Measurements from ENCODE around the gene CASZ1. TPM values are rescaled to one million over a fixed set of nuclear protein-coding genes. Genes with fewer than 3 reads are reported as not detected.
A peak's percentile ranks its signal among the peaks of the same experiment; 100 is the strongest.

The CASZ1 gene
- total and polyA plus RNA-seq, 9 of the 15 experiments (the other 6 are each of a cell fraction or from before 2014, with no cell fraction given): 0.01 to 4.0 (median 0.76) TPM; not detected in 1

DNA sequence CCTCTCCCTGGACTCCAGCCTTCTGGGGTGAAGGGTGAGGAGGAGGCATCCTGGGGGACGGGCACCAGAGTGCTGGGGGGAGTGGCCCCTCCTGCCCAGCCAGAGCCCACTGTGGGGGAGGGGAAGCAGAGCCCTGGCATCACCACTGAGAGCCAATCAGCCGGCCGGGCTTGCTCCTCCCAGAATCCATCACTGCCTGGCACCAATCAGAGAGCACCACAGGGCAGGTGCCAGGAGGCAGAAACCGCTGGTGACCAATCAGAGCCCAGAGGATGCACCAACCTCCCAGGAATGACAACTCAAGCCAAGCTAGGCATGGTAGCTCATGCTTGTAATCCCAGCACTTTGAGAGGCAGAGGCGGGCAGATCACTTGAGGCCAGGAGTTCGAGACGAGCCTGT lies 27.9 kb downstream of the CASZ1 start:
- 0% methylated on average over 6 of the region's 7 CpGs for WGBS (ENCODE audit: insufficient coverage, low coverage, missing lambda C conversion rate)
- Histone ChIP-seq H3K79me2 (ENCODE audit: control insufficient read depth, insufficient read depth, low read length) (no peaks in the 10 kb centered on the region), H3K36me3 (ENCODE audit: control insufficient read depth, insufficient read depth, low read length) (no peaks in the 10 kb centered on the region), H3K4me1 (replicated peaks in 1 of 2; ENCODE audit: control insufficient read depth in 2 of 2, insufficient read depth in 2 of 2, low read length in 2 of 2) (no peaks in the 10 kb centered on the region), H3K27me3 (ENCODE audit: control insufficient read depth in 2 of 2, insufficient read depth in 2 of 2, low read length in 2 of 2) (peaks cover 66 to 90% of the 10 kb centered on the region in 2 experiments), H3K9me3 (replicated peaks; ENCODE audit: control insufficient read depth, insufficient read depth, low read depth, low read length) (no peaks in the 10 kb centered on the region), H3K4me2 (ENCODE audit: insufficient read depth, low read length) (no peak overlapping the region), H3K9me1 (ENCODE audit: control insufficient read depth, insufficient read depth, low read length) (no peaks in the 10 kb centered on the region), H3K9ac (ENCODE audit: insufficient read depth in 1 of 2, low read depth in 2 of 2, low read length in 2 of 2) (no peak overlapping the region), H2AFZ (ENCODE audit: low read depth, low read length) (no peak overlapping the region), H3K27ac (ENCODE audit: extremely low read depth, low read depth, low read length) (no peak overlapping the region), H4K20me1 (replicated peaks; ENCODE audit: control insufficient read depth, insufficient read depth, low read length) (peaks cover 13% of the 10 kb centered on the region), H3K4me3 (no peak overlapping the region)
- ATAC-seq: no peak
- no peak for FAIRE-seq
- ChIA-PET POLR2A (interaction anchor here (1.1 kb wide), 1 partner anchor 18 kb away, joined by 7 read pairs; no protein-coding TSS in a partner anchor), CTCF (ENCODE audit: low intra/inter-chr PET ratio) (no interaction called here)
- peak; percentile 12 for TF ChIP-seq NFYB (IDR thresholded peaks at IDR 0.05; ENCODE audit: extremely low read depth, insufficient read length)
- TF ChIP-seq MEF2A (IDR thresholded peaks at IDR 0.05; ENCODE audit: control insufficient read depth, low read depth, low read length): no peak
- no TSS peak for BruUV-seq (replicated peaks)
- in situ Hi-C loops (cut with MboI) (no loop called here), intact Hi-C loops (cut with micrococcal nuclease) (no loop called here)
- DNase-seq (ENCODE audit: extremely low read depth in 1 of 4, low spot score in 3 of 4): no peak

DNA sequence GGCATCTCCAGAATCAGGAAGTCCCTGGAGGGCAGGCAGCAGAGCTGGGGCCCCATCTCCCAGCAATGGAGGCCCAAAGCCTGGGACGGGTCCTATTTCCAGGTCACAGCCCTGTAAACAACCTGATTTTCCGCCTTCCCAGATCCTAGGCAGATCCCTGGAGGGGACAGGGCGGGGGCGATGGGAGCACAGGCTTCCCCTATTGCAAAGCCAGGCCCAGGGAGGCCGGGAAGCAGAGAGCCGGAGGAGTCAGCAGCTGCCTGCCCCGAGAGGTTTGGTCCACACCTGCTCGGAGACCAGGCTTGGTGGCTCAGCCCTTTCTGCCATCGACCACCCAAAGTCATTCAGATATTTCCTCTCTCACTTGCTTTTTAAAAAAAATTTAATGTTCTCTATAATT lies 29.2 kb downstream of the CASZ1 start:
- Histone ChIP-seq H3K79me2 (ENCODE audit: control insufficient read depth, insufficient read depth, low read length) (no peaks in the 10 kb centered on the region), H3K9me1 (ENCODE audit: control insufficient read depth, insufficient read depth, low read length) (no peaks in the 10 kb centered on the region), H3K9ac (ENCODE audit: insufficient read depth in 1 of 2, low read depth in 2 of 2, low read length in 2 of 2) (no peak overlapping the region), H3K4me3 (no peak overlapping the region), H4K20me1 (replicated peaks; ENCODE audit: control insufficient read depth, insufficient read depth, low read length) (peaks cover 20% of the 10 kb centered on the region), H3K4me2 (ENCODE audit: insufficient read depth, low read length) (no peak overlapping the region), H3K4me1 (replicated peaks in 1 of 2; ENCODE audit: control insufficient read depth in 2 of 2, insufficient read depth in 2 of 2, low read length in 2 of 2) (no peaks in the 10 kb centered on the region), H3K27me3 (ENCODE audit: control insufficient read depth in 2 of 2, insufficient read depth in 2 of 2, low read length in 2 of 2) (peaks cover 67 to 91% of the 10 kb centered on the region in 2 experiments), H3K9me3 (replicated peaks; ENCODE audit: control insufficient read depth, insufficient read depth, low read depth, low read length) (no peaks in the 10 kb centered on the region), H2AFZ (ENCODE audit: low read depth, low read length) (no peak overlapping the region), H3K27ac (ENCODE audit: extremely low read depth, low read depth, low read length) (no peak overlapping the region), H3K36me3 (ENCODE audit: control insufficient read depth, insufficient read depth, low read length) (no peaks in the 10 kb centered on the region)
- no peak for FAIRE-seq
- DNase-seq (ENCODE audit: extremely low read depth in 1 of 4, low spot score in 3 of 4): no peak
- no peak for ATAC-seq
- POLR2A ChIA-PET: no interaction called here
- no TSS peak for BruUV-seq (replicated peaks)
- in situ Hi-C loops (cut with MboI): no loop called here
- WGBS (ENCODE audit: insufficient coverage, low coverage, missing lambda C conversion rate): 5% methylated on average over 9 of the region's 9 CpGs
- CTCF ChIA-PET (ENCODE audit: low intra/inter-chr PET ratio): no interaction called here
- intact Hi-C loops (cut with micrococcal nuclease): no loop called here
- TF ChIP-seq, protein P1, sequence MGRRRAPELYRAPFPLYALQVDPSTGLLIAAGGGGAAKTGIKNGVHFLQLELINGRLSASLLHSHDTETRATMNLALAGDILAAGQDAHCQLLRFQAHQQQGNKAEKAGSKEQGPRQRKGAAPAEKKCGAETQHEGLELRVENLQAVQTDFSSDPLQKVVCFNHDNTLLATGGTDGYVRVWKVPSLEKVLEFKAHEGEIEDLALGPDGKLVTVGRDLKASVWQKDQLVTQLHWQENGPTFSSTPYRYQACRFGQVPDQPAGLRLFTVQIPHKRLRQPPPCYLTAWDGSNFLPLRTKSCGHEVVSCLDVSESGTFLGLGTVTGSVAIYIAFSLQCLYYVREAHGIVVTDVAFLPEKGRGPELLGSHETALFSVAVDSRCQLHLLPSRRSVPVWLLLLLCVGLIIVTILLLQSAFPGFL (CRISPR knock-in tag; IDR thresholded peaks at IDR 0.05): no peak
- TF ChIP-seq MBD2 (IDR thresholded peaks at IDR 0.05; ENCODE audit: borderline replicate concordance, low read depth) (no peak), LCOR (CRISPR knock-in tag; IDR thresholded peaks at IDR 0.05) (no peak), ZNF12 (CRISPR knock-in tag; IDR thresholded peaks at IDR 0.05) (no peak), TEAD2 (tag; IDR thresholded peaks at IDR 0.05) (no peak), YBX1 (IDR thresholded peaks at IDR 0.05) (no peak), XRCC5 (IDR thresholded peaks at IDR 0.05; ENCODE audit: low read depth, low read length) (no peak), KAT2B (IDR thresholded peaks at IDR 0.05; ENCODE audit: low read depth, low read length) (no peak), ZNF253 (CRISPR knock-in tag; conservative IDR thresholded peaks at IDR 0.05) (no peak)
- TF ChIP-seq, protein P2, sequence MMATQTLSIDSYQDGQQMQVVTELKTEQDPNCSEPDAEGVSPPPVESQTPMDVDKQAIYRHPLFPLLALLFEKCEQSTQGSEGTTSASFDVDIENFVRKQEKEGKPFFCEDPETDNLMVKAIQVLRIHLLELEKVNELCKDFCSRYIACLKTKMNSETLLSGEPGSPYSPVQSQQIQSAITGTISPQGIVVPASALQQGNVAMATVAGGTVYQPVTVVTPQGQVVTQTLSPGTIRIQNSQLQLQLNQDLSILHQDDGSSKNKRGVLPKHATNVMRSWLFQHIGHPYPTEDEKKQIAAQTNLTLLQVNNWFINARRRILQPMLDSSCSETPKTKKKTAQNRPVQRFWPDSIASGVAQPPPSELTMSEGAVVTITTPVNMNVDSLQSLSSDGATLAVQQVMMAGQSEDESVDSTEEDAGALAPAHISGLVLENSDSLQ (IDR thresholded peaks at IDR 0.05): no peak
- TF ChIP-seq, protein P3, sequence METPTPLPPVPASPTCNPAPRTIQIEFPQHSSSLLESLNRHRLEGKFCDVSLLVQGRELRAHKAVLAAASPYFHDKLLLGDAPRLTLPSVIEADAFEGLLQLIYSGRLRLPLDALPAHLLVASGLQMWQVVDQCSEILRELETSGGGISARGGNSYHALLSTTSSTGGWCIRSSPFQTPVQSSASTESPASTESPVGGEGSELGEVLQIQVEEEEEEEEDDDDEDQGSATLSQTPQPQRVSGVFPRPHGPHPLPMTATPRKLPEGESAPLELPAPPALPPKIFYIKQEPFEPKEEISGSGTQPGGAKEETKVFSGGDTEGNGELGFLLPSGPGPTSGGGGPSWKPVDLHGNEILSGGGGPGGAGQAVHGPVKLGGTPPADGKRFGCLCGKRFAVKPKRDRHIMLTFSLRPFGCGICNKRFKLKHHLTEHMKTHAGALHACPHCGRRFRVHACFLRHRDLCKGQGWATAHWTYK (CRISPR knock-in tag; IDR thresholded peaks at IDR 0.05): no peak
